Panc1 (cell line): ENCODE measurements around the gene NR2E1. TPM values are rescaled to one million over a fixed set of nuclear protein-coding genes. Genes with fewer than 3 reads are reported as not detected.

Experiments
- ATAC-seq: fragments of 200-7000 bp; cut with Tn5 transposase; 2 replicates; pipeline ENCODE4 v1.9.1; 2020; ENCODE audit warnings: mild to moderate bottlenecking, moderate library complexity
- BruUV-seq: library from RNA; stranded (reverse); fragments of 400-500 nt; replicated peaks from 2 replicates; lab custom pipeline; 2021; lab: Mats Ljungman, UMichigan
- CTCF ChIA-PET: fragments of 300-600 bp; sonication (Branson Sonifier 250); formaldehyde crosslinking; loops from one replicate; lab custom pipeline; 2022; ENCODE audit warnings: antibody characterized with exemption; lab: Charles Lee
- POLR2A ChIA-PET: fragments of 300-600 bp; sonication (Branson Sonifier 250); formaldehyde crosslinking; loops from one replicate; lab custom pipeline; 2022; ENCODE audit warnings: antibody characterized with exemption; lab: Charles Lee
- DNase-seq: peaks from one replicate; pipeline ENCODE4 v3.0.0-alpha.2; 2010; ENCODE audit warnings: low read depth, low spot score
- H3K27ac ChIP-seq: 2 replicates; pipeline ENCODE4 v1.5.1; 2011; ENCODE audit warnings: mild to moderate bottlenecking, low read length, inconsistent platforms
- H3K27me3 ChIP-seq: fragments of 200-500 bp; sonication (Bioruptor generic); 2 replicates; pipeline ENCODE4 v1.6.0; 2014; ENCODE audit warnings: low read length, inconsistent platforms; ENCODE audit not compliant: control insufficient read depth, insufficient read depth
- H3K36me3 ChIP-seq: fragments of 200-500 bp; sonication (Bioruptor generic); 2 replicates; pipeline ENCODE4 v1.5.1; 2014; ENCODE audit warnings: inconsistent platforms, mild to moderate bottlenecking, low read length, moderate library complexity; ENCODE audit not compliant: control insufficient read depth, insufficient read depth
- H3K4me1 ChIP-seq: 2 replicates; pipeline ENCODE4 v1.5.1; 2011; ENCODE audit warnings: inconsistent platforms, mild to moderate bottlenecking, low read length, moderate library complexity; ENCODE audit not compliant: control insufficient read depth, insufficient read depth
- H3K4me3 ChIP-seq, 2 experiments: 2 replicates each; pipeline ENCODE4 v1.5.1; 2011 to 2012; ENCODE audit warnings: low read depth in 2 of 2, low read length in 2 of 2, mild to moderate bottlenecking in 2 of 2, inconsistent platforms in 1 of 2, moderate library complexity in 1 of 2
- H3K9me3 ChIP-seq: fragments of 200-500 bp; sonication (Bioruptor generic); 2 replicates; pipeline ENCODE4 v1.5.1; 2014; ENCODE audit warnings: low read depth, mild to moderate bottlenecking, inconsistent platforms, low read length, moderate library complexity; ENCODE audit not compliant: control insufficient read depth, insufficient read depth
- POLR2AphosphoS5 ChIP-seq: IDR thresholded peaks from 2 replicates; pipeline ENCODE4 v1.6.1; 2012; ENCODE audit warnings: mild to moderate bottlenecking, low read depth, low read length, moderate library complexity
- SIN3A ChIP-seq: IDR thresholded peaks from 2 replicates; pipeline ENCODE4 v1.6.1; 2012; ENCODE audit warnings: low read depth, mild to moderate bottlenecking, low read length, moderate library complexity, borderline replicate concordance; ENCODE audit not compliant: insufficient read depth
- TCF7L2 ChIP-seq: IDR thresholded peaks from 2 replicates; pipeline ENCODE4 v1.6.1; 2011; ENCODE audit warnings: mild to moderate bottlenecking, low read depth, low read length, inconsistent platforms
- in situ Hi-C: cut with HindIII; loops from 2 replicates; pipeline ENCODE4 v1.10.0; 2016; ENCODE audit warnings: low sequenced_read_pairs, low pct_unique_long_range_greater_than_20kb
- intact Hi-C: fragments of 100-400 bp; cut with micrococcal nuclease; formaldehyde crosslinking; loops from one replicate; pipeline ENCODE4 v1.10.0; 2022; ENCODE audit not compliant: unreplicated experiment
- total RNA-seq: library from RNA; stranded (reverse); gene quantifications from one replicate; pipeline ENCODE4 v1.2.1, GENCODE V29; 2021; ENCODE audit not compliant: unreplicated experiment
- TF ChIP-seq, protein P1 (sequence below): fragments of 450-650 bp; IDR thresholded peaks from 2 replicates; pipeline ENCODE4 v1.5.1; 2017; ENCODE audit warnings: mild to moderate bottlenecking
- TF ChIP-seq, protein P2 (sequence below), 2 experiments: IDR thresholded peaks; 2 replicates each; pipeline ENCODE4 v1.6.1; 2011 to 2012; ENCODE audit warnings: low read depth in 2 of 2, control low read depth in 1 of 2, low read length in 1 of 2, mild to moderate bottlenecking in 1 of 2, moderate library complexity in 1 of 2; ENCODE audit not compliant: insufficient read depth in 1 of 2

Gene NR2E1
- total RNA-seq, 1 experiment from 2014 or later, result 0.13 TPM

DNA sequence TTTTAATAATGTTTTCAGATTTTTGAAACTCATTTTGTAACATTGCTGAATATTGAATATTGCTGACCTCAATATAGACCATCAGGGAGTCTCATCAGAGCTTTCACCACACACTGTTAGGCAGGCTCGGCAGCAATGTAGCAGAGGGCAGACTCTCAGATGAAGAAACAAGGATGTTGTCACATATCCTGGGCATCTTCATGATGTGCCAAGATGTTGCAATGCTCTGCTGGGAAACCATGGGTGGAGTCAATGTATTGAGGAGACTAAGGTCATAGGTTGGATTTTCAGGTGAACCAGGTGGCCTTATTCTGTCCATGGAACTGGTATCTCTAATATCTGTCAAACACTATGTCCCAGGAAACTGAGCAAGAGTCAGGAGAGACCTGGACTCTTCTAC lies 27.3 kb downstream of the NR2E1 start:
- Histone ChIP-seq H3K9me3 (no peaks in the 10 kb centered on the region), H3K4me3 (no peak overlapping the region), H3K36me3 (no peaks in the 10 kb centered on the region), H3K27me3 (peaks cover 3% of the 10 kb centered on the region; the same call in 1 of the 2 replicates), H3K4me1 (no peaks in the 10 kb centered on the region), H3K27ac (no peak overlapping the region)
- DNase-seq (no peak), ATAC-seq (no peak)
- POLR2A ChIA-PET, result no interaction called here
- in situ Hi-C loops, result no loop called here
- intact Hi-C loops, result no loop called here
- CTCF ChIA-PET, result interaction anchor here (0.6 kb wide), 1 partner anchor 24 kb away, joined by 6 read pairs; no protein-coding TSS in a partner anchor
- no peak for TF ChIP-seq POLR2AphosphoS5
- TF ChIP-seq, protein P1, sequence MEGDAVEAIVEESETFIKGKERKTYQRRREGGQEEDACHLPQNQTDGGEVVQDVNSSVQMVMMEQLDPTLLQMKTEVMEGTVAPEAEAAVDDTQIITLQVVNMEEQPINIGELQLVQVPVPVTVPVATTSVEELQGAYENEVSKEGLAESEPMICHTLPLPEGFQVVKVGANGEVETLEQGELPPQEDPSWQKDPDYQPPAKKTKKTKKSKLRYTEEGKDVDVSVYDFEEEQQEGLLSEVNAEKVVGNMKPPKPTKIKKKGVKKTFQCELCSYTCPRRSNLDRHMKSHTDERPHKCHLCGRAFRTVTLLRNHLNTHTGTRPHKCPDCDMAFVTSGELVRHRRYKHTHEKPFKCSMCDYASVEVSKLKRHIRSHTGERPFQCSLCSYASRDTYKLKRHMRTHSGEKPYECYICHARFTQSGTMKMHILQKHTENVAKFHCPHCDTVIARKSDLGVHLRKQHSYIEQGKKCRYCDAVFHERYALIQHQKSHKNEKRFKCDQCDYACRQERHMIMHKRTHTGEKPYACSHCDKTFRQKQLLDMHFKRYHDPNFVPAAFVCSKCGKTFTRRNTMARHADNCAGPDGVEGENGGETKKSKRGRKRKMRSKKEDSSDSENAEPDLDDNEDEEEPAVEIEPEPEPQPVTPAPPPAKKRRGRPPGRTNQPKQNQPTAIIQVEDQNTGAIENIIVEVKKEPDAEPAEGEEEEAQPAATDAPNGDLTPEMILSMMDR, result no peak
- TF ChIP-seq SIN3A, result no peak
- TF ChIP-seq, protein P2, sequence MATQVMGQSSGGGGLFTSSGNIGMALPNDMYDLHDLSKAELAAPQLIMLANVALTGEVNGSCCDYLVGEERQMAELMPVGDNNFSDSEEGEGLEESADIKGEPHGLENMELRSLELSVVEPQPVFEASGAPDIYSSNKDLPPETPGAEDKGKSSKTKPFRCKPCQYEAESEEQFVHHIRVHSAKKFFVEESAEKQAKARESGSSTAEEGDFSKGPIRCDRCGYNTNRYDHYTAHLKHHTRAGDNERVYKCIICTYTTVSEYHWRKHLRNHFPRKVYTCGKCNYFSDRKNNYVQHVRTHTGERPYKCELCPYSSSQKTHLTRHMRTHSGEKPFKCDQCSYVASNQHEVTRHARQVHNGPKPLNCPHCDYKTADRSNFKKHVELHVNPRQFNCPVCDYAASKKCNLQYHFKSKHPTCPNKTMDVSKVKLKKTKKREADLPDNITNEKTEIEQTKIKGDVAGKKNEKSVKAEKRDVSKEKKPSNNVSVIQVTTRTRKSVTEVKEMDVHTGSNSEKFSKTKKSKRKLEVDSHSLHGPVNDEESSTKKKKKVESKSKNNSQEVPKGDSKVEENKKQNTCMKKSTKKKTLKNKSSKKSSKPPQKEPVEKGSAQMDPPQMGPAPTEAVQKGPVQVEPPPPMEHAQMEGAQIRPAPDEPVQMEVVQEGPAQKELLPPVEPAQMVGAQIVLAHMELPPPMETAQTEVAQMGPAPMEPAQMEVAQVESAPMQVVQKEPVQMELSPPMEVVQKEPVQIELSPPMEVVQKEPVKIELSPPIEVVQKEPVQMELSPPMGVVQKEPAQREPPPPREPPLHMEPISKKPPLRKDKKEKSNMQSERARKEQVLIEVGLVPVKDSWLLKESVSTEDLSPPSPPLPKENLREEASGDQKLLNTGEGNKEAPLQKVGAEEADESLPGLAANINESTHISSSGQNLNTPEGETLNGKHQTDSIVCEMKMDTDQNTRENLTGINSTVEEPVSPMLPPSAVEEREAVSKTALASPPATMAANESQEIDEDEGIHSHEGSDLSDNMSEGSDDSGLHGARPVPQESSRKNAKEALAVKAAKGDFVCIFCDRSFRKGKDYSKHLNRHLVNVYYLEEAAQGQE (IDR thresholded peaks at IDR 0.05; ENCODE audit: insufficient read depth in 1 of 2, low read depth in 2 of 2, low read length in 1 of 2), result no peak
- TF ChIP-seq TCF7L2, result no peak
- no TSS peak for BruUV-seq

DNA sequence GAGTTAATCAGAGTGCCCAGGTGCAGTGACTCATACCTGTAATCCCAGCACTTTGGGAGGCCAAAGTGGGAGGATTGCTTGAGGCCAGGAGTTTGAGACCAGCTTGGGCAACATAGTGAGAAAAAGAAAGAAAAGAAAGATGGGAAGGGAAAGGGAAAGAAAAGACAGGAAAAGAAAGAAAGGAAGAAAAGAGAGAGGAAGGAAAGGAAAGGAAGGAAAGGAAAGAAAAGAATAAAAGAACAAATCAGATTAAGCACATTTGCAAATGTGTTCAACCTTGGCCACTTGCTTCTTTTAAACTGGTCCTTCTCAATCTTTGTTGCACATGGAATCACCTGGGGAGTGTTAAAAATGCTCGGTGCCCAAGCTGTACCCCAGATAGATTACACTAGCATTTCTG lies 28.0 kb downstream of the NR2E1 start:
- BruUV-seq, result no TSS peak
- CTCF ChIA-PET, result no interaction called here
- in situ Hi-C loops, result no loop called here

More for the DNA sequence above, 28.0 kb downstream of the NR2E1 start:
- Histone ChIP-seq H3K36me3 (no peaks in the 10 kb centered on the region), H3K4me1 (no peaks in the 10 kb centered on the region), H3K27me3 (peaks cover 3% of the 10 kb centered on the region; the same call in 1 of the 2 replicates), H3K27ac (no peak overlapping the region), H3K4me3 (no peak overlapping the region), H3K9me3 (no peaks in the 10 kb centered on the region)
- ATAC-seq (no peak), DNase-seq (no peak)
- intact Hi-C loops, result no loop called here
- no peak for TF ChIP-seq SIN3A
- TF ChIP-seq POLR2AphosphoS5, result no peak
- TF ChIP-seq, protein P2 (IDR thresholded peaks at IDR 0.05; ENCODE audit: insufficient read depth in 1 of 2, low read depth in 2 of 2, low read length in 1 of 2), result no peak
- TF ChIP-seq, protein P1, result no peak
- TF ChIP-seq TCF7L2, result no peak
- POLR2A ChIA-PET, result no interaction called here
